ENCODE measurements around the gene ANKRD12.

DNA sequence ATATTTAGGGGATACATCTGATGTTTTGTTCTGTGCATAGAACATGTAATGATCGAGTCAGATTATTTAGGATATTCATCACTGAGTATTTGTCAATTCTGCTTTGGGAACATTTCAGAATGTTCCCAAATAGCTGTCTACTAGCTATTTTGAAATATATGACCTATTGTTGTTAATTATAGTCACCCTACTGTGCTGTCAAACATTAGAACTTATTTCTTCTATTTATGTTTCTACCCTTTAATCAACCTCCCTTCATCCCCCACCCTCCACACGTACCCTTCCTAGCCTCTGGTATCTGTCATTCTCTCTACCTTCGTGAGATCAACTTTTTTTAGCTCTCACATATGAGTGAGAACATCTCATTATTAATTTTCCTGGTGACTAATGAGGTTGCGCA is 40.9 kb downstream of the ANKRD12 start:
- TF ChIP-seq, protein P1, sequence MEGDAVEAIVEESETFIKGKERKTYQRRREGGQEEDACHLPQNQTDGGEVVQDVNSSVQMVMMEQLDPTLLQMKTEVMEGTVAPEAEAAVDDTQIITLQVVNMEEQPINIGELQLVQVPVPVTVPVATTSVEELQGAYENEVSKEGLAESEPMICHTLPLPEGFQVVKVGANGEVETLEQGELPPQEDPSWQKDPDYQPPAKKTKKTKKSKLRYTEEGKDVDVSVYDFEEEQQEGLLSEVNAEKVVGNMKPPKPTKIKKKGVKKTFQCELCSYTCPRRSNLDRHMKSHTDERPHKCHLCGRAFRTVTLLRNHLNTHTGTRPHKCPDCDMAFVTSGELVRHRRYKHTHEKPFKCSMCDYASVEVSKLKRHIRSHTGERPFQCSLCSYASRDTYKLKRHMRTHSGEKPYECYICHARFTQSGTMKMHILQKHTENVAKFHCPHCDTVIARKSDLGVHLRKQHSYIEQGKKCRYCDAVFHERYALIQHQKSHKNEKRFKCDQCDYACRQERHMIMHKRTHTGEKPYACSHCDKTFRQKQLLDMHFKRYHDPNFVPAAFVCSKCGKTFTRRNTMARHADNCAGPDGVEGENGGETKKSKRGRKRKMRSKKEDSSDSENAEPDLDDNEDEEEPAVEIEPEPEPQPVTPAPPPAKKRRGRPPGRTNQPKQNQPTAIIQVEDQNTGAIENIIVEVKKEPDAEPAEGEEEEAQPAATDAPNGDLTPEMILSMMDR (IDR thresholded peaks at IDR 0.05), result no peak
- TF ChIP-seq SIN3A (IDR thresholded peaks at IDR 0.05; ENCODE audit: borderline replicate concordance, insufficient read depth, low read depth, low read length), result no peak
